PC-9 (cell line): ENCODE results near the gene MS4A6A.

Experiments used
- CTCF ChIP-seq: fragments of 200-600 bp; sonication (generic); conservative IDR thresholded peaks from 2 replicates; pipeline ENCODE4 v1.6.1; 2017; ENCODE audit warnings: mixed run types, antibody characterized with exemption, mild to moderate bottlenecking, moderate library complexity
- EZH2 ChIP-seq: fragments of 200-600 bp; sonication (generic); IDR thresholded peaks from 2 replicates; pipeline ENCODE4 v1.8.0; 2017; ENCODE audit warnings: antibody characterized with exemption, low read depth

- no peak for TF ChIP-seq EZH2
- no peak for TF ChIP-seq CTCF
These were observed 21.8 kb downstream of the MS4A6A start for GRCh38 chr11:60161107-60161506.
